HS-27A (cell line): Measurements from ENCODE around the gene NXNL1.

ENCODE experiments used
- DNase-seq: peaks from one replicate; pipeline ENCODE4 v3.0.0-alpha.2; 2012; ENCODE audit warnings: low read depth, missing footprints

NXNL1 gene

DNA sequence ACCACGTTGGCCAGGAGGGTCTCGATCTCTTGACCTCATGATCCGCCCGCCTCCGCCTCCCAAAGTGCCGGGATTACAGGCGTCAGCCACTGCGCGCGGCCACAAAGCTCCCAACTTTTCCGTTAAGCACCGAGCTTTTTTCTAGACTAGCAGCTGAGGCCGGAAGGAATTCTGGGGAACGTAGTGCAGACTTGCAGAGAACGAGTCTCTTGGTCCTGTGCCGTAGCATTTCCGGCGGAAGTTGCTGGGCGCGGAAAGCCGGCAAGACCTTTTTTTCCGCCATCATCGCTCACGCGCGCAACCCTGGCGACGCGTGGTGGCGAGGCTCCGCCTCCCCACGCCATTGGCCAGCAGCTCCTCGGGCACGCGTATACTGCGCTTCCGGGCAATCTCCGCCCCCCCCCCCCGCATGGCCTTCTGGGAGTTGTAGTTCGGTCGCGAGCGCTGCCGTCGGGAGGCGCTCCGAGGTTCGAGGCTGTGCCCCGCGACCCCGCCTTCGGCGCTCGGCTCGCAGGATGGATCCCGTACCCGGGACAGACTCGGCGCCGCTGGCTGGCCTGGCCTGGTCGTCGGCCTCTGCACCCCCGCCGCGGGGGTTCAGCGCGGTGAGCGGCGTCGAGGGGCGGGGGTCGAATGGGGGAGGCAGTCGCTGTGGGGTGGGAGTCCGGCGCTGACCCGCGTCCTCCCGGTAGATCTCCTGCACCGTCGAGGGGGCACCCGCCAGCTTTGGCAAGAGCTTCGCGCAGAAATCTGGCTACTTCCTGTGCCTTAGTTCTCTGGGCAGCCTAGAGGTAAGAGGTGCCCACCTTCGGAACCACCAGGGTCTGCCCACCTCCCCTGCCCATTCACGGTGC is 40.9 kb downstream of the NXNL1 start, which contains the start of gene MVB12A:
Gene MVB12A (plus strand): TSS at position 427 of the 854 bp plus-strand sequence. CDS start 89 bp downstream, at position 516.
- DNase-seq: peak; percentile 95

DNA sequence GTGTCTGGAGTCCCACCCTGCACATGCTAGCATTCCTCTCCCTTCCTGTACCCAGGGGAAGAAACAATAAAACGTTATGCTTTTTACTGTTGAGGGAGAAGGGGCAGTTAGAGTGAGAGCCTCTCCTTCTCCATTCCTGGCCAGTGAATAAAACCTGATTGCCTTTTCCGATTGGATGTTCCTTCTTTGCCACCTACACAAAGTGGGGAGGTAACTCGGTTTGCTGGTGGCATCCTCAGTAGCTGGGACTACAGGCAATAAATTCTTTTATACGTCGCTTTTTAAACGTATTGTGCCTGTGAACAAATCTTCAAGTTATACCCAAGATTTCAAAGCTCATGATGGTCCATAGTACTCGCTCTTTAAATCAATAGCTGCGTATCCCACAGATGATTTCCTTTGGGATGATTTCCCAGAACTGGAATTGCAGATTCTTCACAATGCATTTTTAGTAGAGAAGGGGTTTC is 41.5 kb downstream of the NXNL1 start:
- DNase-seq: no peak

DNA sequence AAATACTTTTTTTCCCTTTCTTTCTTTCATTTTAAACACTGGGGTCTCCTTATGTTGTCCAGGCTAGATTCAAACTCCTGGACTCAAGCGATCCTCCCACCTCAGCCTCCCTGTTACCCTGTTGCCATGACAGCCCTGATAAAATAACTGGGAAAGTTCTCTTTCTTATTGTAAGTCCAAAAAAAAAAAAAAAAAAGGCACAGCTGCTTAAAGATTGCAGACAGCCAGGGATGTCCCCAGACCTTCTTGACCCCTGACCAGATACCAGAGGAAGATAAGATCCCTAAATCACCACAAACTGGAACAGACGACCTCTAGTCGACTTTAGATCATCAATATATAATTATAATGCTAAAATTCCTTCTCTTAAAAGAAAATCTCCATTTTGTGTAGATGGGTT is 42.0 kb downstream of the NXNL1 start:
- DNase-seq: no peak

DNA sequence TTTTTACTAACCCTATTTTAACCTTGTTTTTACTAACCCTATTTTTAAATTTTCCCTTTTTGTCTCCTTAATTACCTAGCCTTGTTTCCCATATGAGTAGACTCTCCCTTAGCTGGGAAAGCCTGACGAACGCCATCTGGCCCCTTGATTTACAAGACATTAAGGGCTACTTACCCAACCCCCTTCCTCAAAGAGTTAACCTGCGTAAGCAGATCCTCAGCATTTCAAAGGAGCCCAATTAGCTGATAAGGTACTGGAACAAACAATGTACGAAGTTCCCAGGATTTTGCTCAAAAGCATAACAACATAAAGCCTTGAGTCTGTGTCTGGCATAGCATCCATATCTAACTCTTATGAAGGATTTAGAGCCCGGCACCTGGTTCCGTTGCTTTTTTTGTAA is 45.6 kb downstream of the NXNL1 start:
- DNase-seq: no peak

DNA sequence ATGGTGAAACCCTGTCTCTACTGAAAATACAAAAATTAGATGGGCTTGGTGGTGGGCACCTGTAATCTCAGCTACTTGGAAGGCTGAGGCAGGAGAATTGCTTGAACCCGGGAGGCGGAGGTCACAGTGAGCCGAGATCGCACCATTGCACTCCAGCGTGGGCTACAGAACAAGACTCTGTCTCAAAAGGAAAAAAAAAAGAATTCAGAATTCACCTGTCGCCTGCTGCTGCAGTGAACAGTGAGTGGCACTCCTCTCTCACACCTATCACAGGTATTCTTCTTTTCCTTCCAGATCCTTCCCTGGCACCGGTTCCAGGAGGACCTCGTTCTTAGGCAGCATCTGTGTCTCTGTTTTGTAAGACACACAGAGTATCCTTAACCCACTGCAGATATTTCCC is 46.6 kb downstream of the NXNL1 start:
- no peak for DNase-seq

DNA sequence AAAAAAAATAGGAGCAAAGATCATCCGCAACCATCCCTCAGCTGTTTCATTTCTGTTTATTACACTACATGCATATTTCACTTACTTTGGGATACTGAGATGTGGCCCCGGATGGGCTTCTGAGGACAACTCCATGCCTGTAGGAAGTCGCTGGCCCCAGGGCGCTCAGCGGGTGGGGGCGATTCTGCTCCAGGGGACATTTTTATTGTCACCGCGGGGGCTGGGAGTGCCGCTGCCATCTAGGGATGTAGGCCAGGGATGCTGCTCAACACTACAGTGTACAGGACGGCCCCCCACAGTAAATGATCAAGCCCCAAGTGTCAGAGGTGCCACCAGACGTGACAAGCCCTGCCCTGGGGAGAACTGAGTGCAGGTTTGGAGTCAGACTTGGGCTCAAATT is 48.9 kb downstream of the NXNL1 start:
- DNase-seq: no peak

DNA sequence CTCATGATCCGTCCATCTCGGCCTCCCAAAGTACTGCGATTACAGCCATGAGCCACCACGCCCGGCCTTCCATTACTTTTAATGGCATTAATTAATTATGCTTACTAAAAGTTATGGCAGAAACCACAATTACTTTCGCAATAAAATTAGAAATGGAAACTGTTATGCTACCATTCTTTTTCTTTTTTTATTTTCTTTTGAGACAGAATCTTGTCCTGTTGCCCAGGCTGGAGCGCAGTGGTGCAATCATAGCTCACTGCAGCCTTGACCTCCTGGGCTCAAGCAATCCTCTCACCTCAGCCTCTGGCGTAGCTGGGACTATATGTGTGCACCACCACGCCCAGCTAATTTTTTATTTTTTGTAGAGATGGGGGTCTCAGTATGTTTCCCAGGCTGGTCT is 50.7 kb downstream of the NXNL1 start:
- no peak for DNase-seq

DNA sequence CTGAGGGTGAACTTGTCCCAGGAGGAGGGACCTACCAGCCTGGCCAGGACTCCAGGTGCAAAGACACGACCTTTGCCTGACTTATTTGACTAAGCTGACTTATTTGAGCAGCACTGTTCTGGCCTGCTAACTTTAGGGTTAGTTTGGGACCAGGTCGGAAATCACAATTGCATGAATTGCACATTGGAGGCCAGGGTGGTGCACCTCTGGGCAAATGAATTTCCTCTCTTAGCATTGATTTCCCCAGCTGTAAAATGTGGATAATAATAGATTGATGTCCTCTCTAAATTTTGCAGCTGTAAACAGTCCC is 53.9 kb downstream of the NXNL1 start:
- no peak for DNase-seq

DNA sequence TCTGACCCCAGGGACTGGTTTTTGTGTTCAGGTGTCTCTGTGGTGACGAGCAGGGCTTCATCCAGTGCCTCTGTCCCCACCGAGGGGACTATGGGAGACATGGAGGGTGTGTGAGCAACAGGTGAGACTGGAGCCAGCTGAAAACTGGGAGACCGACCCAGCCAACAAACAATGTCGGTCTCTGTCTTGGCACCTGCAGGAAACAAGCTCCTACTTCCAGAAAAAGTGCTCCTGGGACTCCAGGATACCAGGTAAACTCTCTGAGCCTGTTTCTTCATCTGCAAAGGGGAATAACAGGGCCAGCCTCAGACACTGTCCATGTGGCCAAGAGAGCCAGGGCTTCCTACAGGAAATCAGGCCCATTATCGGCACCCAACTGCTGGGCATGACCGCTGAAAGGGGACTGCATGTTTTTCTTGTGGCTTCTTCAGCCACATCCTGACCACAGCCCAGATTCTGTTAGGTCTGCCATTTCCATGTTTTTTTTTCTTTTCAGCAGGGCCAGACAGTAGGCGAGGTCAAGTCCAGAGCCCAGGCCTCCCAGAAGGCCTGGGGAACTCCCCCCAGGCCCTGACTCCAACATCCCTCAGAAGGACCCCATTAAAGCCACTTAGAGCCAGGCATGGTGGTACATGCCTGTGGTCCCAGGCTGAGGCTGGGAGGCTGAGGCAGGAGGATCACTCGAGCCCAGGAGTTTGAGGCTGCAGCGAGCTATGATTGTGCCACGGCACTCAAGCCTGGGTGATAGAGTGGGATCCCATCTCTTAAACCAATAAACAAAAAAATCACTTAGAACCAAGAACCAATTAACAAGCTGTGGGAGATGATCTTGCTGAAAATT is 54.5 kb downstream of the NXNL1 start:
- DNase-seq: no peak
